GM19397 (cell line): ENCODE data around the gene KLRK1.
"Not testable (repeated sequence)": the region's sequence is repeated elsewhere in the genome, so short reads cannot be mapped to it uniquely, and the experiment has no call there.

Experiments used
- ATAC-seq: cut with Tn5 transposase; IDR thresholded peaks from one replicate; pipeline ENCODE4 v1.9.1; 2021; ENCODE audit warnings: mild to moderate bottlenecking, moderate library complexity; ENCODE audit not compliant: unreplicated experiment

Gene KLRK1

GRCh38 chr12:10389904-10390303, at the start of gene KLRK1:
KLRK1 (minus strand) TSS chr12:10390041; CDS start chr12:10388810, 1,231 bp downstream.
- ATAC-seq, result no peak

GRCh38 chr12:10437601-10438000, 47.8 kb upstream of the KLRK1 start:
- ATAC-seq, result not testable (repeated sequence)

- ATAC-seq, result not testable (repeated sequence)
These were observed 46.0 kb upstream of the KLRK1 start, which contains the start of gene KLRC2 for GRCh38 chr12:10435816-10436215. KLRC2 (minus strand) TSS chr12:10436010; CDS start chr12:10435986, 24 bp downstream.

- ATAC-seq, result not testable (repeated sequence)
These were observed 40.8 kb upstream of the KLRK1 start for GRCh38 chr12:10430623-10431022.

GRCh38 chr12:10425938-10426337, 36.1 kb upstream of the KLRK1 start:
- ATAC-seq, result not testable (repeated sequence)

GRCh38 chr12:10424260-10424899, 34.5 kb upstream of the KLRK1 start:
- ATAC-seq, result not testable (repeated sequence)

- not testable (repeated sequence) for ATAC-seq
These were observed 32.3 kb upstream of the KLRK1 start for GRCh38 chr12:10422159-10422558.

GRCh38 chr12:10420334-10420733, 30.5 kb upstream of the KLRK1 start, which contains the start of gene KLRC3:
KLRC3 (minus strand) TSS chr12:10420595; CDS start chr12:10420550, 45 bp downstream.
- not testable (repeated sequence) for ATAC-seq

GRCh38 chr12:10409392-10409791, 19.6 kb upstream of the KLRK1 start, which contains the start of gene KLRC4:
KLRC4 (minus strand) TSS chr12:10409757; CDS start chr12:10409575, 182 bp downstream.
- no peak for ATAC-seq

GRCh38 chr12:10408842-10409241, 19.0 kb upstream of the KLRK1 start:
- ATAC-seq, result no peak

GRCh38 chr12:10406725-10407124, 16.9 kb upstream of the KLRK1 start:
- ATAC-seq, result no peak

GRCh38 chr12:10405294-10405693, 15.5 kb upstream of the KLRK1 start:
- no peak for ATAC-seq

- no peak for ATAC-seq
These were observed 15.0 kb upstream of the KLRK1 start for GRCh38 chr12:10404798-10405197.

- no peak for ATAC-seq
These were observed 11.0 kb upstream of the KLRK1 start for GRCh38 chr12:10400829-10401228.

- ATAC-seq, result no peak
These were observed 8.3 kb upstream of the KLRK1 start for GRCh38 chr12:10398168-10398567.

GRCh38 chr12:10397296-10397695, 7.5 kb upstream of the KLRK1 start:
- ATAC-seq, result no peak

GRCh38 chr12:10396176-10396575, 6.3 kb upstream of the KLRK1 start:
- ATAC-seq, result not testable (repeated sequence)

- peak; percentile 74 for ATAC-seq
These were observed 5.7 kb upstream of the KLRK1 start for GRCh38 chr12:10395390-10395998.

- ATAC-seq, result not testable (repeated sequence)
These were observed 4.8 kb upstream of the KLRK1 start for GRCh38 chr12:10394531-10395152.

GRCh38 chr12:10393291-10393690, 3.5 kb upstream of the KLRK1 start:
- ATAC-seq, result no peak

GRCh38 chr12:10392394-10392930, 2.6 kb upstream of the KLRK1 start:
- peak; percentile 62 for ATAC-seq
